ENCODE data around the gene NR3C2.
"Not testable (repeated sequence)": the region's sequence is repeated elsewhere in the genome, so short reads cannot be mapped to it uniquely, and the experiment has no call there.

NR3C2 gene

DNA sequence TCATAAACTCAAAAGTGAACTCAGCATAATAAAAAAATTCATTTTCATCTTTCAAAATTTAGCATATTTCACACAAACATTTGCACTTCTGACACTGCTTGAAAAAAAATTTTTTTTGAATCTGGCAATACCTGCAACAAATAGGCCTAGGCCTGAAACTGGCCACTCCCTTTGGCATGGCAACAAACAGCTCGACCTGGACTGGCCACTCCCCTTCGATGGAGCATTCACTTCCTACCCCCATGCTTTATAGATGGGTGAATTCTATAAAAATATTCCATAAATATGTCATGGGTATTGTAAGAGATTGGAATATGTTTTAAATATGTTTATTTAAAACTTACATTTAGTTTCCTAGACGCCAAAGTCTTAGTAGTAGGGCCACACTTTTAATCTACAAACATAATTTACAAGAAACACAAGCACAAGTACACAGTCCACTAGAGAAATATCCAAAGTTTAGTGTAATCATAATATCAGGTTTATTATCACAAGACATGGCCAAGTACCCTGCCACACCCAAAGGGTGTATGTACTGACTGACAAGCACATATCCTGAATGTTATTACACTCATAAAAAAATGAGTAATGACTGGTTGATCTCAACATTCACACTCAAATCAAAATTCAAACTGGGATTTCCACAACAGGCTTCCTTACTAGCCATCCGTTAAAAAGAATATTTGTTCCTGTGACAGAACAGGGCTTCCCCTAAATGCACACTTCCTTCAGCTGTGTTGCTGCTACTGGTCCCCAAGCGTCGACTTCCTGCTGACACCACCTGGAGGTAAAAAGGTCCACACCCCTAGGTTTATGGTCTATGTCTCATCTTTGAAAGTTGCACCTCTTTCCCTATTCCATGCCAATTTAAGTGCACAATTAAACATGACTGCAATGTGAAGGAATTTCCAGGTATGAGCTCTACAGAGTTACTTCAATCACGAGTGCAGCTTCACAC is 271.5 kb downstream of the NR3C2 start:
- DNase-seq (ENCODE audit: low read depth, low spot score) = no peak

DNA sequence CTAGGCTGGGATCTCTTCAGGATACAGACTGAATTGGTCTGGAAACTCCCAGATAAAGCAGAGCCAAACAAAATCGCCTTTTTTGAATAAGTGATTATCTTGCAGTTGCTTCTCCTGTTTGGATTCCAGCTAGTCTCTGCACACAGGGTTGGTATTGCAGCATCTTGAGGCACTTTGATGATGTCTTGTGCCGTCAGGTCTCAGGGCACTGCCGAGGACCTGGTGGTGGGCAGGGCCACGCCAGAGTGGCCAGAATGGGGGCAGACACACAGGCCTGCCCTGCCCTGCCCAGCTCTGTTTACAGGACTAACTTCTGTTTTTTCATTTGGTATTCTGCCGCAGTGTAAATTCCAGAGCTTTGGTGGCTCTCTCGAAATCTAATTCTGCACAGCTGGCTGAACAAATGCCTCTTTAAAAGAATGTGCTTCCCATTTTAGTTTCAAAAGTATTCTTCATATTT is 276.1 kb downstream of the NR3C2 start:
- DNase-seq (ENCODE audit: low read depth, low spot score) = no peak

- no peak for DNase-seq (ENCODE audit: low read depth, low spot score)
Measured at GRCh38 chr4:148164557-148164956, 277.7 kb downstream of the NR3C2 start.

- DNase-seq (ENCODE audit: low read depth, low spot score) = no peak
Measured at GRCh38 chr4:148162991-148163390, 279.2 kb downstream of the NR3C2 start.

GRCh38 chr4:148162519-148162918 is 279.7 kb downstream of the NR3C2 start:
- no peak for DNase-seq (ENCODE audit: low read depth, low spot score)

GRCh38 chr4:148161601-148162000 is 280.6 kb downstream of the NR3C2 start:
- no peak for DNase-seq (ENCODE audit: low read depth, low spot score)

DNA sequence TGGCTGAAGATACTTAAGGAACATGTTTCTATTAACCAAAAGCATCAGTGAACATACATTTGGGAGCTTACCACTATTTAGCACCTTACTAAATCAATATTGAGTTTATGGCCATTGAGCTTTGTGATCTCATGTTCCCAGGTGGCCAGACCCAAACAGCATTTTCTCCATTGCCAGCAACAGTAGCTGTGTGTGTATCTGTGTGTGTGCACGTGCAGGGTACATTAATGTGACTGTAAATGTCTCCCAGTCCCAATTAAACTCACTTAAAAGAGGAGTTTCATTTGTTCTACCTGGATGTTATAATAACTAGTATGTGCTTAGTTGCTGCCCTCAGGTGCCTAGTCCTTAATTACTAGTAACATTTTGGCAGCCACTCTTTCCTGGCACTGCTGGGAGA is 282.4 kb downstream of the NR3C2 start:
- DNase-seq (ENCODE audit: low read depth, low spot score) = no peak

GRCh38 chr4:148154769-148155168 is 287.4 kb downstream of the NR3C2 start:
- no peak for DNase-seq (ENCODE audit: low read depth, low spot score)

GRCh38 chr4:148152868-148153625 is 289.2 kb downstream of the NR3C2 start:
- DNase-seq (ENCODE audit: low read depth, low spot score) = no peak

GRCh38 chr4:148151806-148152205 is 290.4 kb downstream of the NR3C2 start:
- DNase-seq (ENCODE audit: low read depth, low spot score) = no peak

DNA sequence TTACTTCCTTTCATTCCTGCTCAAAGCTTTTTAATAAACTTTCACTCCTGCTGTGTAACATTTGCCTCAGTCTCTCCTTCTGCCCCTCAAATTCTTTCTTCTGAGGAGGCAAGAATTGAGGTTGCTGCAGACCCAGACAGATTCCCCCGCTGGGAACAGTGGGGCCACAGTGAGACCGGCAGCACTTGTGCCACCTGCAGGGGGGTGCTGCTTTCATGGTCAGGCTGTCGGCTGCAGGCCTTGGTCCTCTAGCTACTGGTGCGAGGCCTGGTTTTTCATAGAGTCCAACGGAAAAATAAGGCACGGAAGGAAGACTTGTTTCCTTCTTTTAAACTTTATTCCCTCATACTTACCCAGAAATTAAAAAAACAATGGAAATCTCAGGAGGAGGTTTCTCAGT is 296.7 kb downstream of the NR3C2 start:
- no peak for DNase-seq (ENCODE audit: low read depth, low spot score)

GRCh38 chr4:148143174-148143573 is 299.0 kb downstream of the NR3C2 start:
- no peak for DNase-seq (ENCODE audit: low read depth, low spot score)

GRCh38 chr4:148141501-148141900 is 300.7 kb downstream of the NR3C2 start:
- DNase-seq (ENCODE audit: low read depth, low spot score) = no peak

DNA sequence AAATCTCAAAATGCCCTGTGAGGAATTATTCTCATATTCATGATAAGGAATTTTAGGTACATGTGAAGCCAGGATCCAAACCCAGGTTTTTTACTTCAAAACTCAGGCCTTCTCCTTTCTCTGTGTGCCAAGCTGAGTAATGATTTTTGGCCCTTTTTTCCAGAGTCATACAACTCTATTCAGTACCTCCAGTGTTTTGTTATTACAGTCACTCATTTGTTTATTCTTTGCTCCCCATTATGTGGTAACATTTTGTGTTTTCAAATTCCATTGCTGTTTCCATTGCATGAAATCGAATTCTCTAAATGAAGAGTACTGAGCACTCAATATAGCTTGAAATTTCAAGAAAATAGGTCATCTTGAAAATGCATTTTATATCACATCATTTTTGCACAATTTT is 315.4 kb downstream of the NR3C2 start:
- DNase-seq (ENCODE audit: low read depth, low spot score) = no peak

- no peak for DNase-seq (ENCODE audit: low read depth, low spot score)
Measured at GRCh38 chr4:148124512-148124911, 317.7 kb downstream of the NR3C2 start.

- DNase-seq (ENCODE audit: low read depth, low spot score) = not testable (repeated sequence)
Measured at GRCh38 chr4:148123161-148123560, 319.1 kb downstream of the NR3C2 start.

GRCh38 chr4:148120216-148120615 is 322.0 kb downstream of the NR3C2 start:
- no peak for DNase-seq (ENCODE audit: low read depth, low spot score)

- DNase-seq (ENCODE audit: low read depth, low spot score) = no peak
Measured at GRCh38 chr4:148118633-148119032, 323.6 kb downstream of the NR3C2 start.

DNA sequence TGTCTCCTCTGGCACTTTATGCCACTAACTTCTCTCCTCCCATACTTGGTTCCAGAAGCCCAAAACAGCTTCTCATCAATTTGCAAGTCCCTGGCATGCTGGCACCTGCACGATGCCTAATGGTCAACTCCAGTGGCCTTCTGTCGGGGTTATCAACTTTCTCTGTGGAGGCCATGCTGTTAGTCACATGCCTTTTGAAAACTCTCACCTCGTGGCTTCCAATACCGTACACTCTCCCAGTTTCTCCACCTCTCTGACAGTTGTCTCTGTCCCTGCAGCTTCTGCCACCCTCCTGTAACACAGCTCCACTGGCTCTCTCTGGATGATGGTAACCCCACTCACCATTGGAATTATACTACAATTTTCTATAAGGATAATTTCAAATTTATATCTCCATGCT is 324.0 kb downstream of the NR3C2 start:
- DNase-seq (ENCODE audit: low read depth, low spot score) = no peak

DNA sequence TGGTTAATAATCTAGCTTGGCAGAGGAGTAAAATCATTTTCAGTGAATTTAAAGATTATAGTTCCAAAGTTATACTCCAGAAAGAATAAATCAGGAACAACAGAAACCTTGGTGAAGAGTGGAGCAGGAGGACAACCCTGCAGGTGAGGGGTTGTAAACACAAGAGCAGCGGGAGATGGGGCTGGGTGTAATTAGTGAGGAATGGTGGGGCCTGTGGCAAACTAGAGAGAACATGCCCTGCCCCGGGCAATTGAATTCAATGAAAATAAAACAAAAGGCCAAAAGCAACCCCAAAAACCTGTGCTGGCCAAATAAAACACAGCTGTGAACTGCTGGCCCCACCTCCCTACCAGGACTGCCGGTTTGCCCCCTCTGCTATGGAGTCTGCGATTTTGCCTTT is 325.2 kb downstream of the NR3C2 start:
- no peak for DNase-seq (ENCODE audit: low read depth, low spot score)

DNA sequence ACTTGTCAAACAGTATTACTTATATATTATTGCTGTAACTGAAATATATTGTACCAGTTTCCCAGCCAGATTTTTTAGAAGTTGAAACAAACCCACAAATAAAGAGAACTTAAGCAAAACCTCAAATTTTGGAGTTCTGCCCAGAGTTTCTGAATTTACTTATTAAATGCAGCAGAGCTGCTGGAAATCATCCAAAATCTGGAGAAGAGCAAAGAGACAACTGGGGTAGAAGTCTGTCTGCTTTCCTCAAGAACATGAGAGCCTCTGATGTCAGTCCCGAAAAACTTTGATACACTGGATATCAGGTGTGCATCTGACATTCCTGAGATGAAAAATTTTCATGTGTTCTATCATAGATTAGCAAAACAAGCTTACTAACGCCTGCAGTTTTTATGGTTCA is 325.9 kb downstream of the NR3C2 start:
- no peak for DNase-seq (ENCODE audit: low read depth, low spot score)

GRCh38 chr4:148114436-148114835 is 327.8 kb downstream of the NR3C2 start:
- DNase-seq (ENCODE audit: low read depth, low spot score) = no peak
